Measurements from ENCODE around the gene ALG13.

The ALG13 gene

GRCh38 chrX:111736571-111736970 is 55.6 kb downstream of the ALG13 start (continued):
- TF ChIP-seq, protein P1, sequence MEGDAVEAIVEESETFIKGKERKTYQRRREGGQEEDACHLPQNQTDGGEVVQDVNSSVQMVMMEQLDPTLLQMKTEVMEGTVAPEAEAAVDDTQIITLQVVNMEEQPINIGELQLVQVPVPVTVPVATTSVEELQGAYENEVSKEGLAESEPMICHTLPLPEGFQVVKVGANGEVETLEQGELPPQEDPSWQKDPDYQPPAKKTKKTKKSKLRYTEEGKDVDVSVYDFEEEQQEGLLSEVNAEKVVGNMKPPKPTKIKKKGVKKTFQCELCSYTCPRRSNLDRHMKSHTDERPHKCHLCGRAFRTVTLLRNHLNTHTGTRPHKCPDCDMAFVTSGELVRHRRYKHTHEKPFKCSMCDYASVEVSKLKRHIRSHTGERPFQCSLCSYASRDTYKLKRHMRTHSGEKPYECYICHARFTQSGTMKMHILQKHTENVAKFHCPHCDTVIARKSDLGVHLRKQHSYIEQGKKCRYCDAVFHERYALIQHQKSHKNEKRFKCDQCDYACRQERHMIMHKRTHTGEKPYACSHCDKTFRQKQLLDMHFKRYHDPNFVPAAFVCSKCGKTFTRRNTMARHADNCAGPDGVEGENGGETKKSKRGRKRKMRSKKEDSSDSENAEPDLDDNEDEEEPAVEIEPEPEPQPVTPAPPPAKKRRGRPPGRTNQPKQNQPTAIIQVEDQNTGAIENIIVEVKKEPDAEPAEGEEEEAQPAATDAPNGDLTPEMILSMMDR (tag by site-specific recombination; IDR thresholded peaks at IDR 0.05): no peak
- TF ChIP-seq ZNF2 (tag by site-specific recombination; IDR thresholded peaks at IDR 0.05) (no peak), ZNF121 (tag by site-specific recombination; IDR thresholded peaks at IDR 0.05) (no peak), PRDM10 (tag by site-specific recombination; IDR thresholded peaks at IDR 0.05) (no peak)

DNA sequence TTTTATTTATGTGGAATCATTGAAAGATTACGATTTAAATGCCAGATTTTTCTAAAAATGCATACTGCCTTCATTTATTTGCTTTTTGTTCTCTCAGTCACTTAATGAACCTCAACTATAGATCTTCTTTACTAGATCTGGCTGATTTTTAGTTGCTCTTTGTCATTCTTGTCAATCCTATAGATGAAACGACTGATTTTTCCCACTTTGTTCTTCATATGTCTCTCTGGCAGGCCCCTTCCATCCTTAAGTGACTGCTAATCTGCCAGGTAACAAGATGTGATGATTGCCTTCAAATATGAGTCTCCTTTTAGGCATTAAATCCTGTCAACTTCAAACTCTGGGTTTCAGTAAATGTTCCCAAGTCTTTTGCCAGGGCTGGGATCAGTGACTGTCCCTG is 61.0 kb downstream of the ALG13 start:
- peaks cover 20 to 49% of the 10 kb centered on the region in 2 experiments for H3K36me3 ChIP-seq (ENCODE audit: control insufficient read depth in 2 of 2, insufficient read depth in 1 of 2, low read length in 2 of 2)
- no peaks in the 10 kb centered on the region for H3K4me1 ChIP-seq (ENCODE audit: control insufficient read depth, insufficient read depth, low read length)
- CTCF ChIA-PET: interaction anchor here (1.1 kb wide), 1 partner anchor 23 kb away, joined by 3 read pairs; no protein-coding TSS in a partner anchor
- H3K4me3 ChIP-seq (ENCODE audit: low read depth, low read length): no peak overlapping the region
- POLR2A ChIA-PET: no interaction called here
- no peaks in the 10 kb centered on the region; the same call in 1 of the 2 replicates for H3K9me3 ChIP-seq (ENCODE audit: control insufficient read depth, insufficient read depth, low read depth, low read length)
- no peak overlapping the region for H3K27ac ChIP-seq (ENCODE audit: extremely low read depth, low read depth, low read length)
- no peak for TF ChIP-seq ZNF416 (tag by site-specific recombination; IDR thresholded peaks at IDR 0.05)
- TF ChIP-seq ZNF571 (tag by site-specific recombination; IDR thresholded peaks at IDR 0.05): no peak
- TF ChIP-seq TSHZ1 (tag by site-specific recombination; IDR thresholded peaks at IDR 0.05; ENCODE audit: borderline replicate concordance): no peak
- TF ChIP-seq ZFP69B (tag by site-specific recombination; IDR thresholded peaks at IDR 0.05): no peak
- TF ChIP-seq, protein P2, sequence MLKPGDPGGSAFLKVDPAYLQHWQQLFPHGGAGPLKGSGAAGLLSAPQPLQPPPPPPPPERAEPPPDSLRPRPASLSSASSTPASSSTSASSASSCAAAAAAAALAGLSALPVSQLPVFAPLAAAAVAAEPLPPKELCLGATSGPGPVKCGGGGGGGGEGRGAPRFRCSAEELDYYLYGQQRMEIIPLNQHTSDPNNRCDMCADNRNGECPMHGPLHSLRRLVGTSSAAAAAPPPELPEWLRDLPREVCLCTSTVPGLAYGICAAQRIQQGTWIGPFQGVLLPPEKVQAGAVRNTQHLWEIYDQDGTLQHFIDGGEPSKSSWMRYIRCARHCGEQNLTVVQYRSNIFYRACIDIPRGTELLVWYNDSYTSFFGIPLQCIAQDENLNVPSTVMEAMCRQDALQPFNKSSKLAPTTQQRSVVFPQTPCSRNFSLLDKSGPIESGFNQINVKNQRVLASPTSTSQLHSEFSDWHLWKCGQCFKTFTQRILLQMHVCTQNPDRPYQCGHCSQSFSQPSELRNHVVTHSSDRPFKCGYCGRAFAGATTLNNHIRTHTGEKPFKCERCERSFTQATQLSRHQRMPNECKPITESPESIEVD (tag by site-specific recombination; IDR thresholded peaks at IDR 0.05): no peak
- TF ChIP-seq, protein P3, sequence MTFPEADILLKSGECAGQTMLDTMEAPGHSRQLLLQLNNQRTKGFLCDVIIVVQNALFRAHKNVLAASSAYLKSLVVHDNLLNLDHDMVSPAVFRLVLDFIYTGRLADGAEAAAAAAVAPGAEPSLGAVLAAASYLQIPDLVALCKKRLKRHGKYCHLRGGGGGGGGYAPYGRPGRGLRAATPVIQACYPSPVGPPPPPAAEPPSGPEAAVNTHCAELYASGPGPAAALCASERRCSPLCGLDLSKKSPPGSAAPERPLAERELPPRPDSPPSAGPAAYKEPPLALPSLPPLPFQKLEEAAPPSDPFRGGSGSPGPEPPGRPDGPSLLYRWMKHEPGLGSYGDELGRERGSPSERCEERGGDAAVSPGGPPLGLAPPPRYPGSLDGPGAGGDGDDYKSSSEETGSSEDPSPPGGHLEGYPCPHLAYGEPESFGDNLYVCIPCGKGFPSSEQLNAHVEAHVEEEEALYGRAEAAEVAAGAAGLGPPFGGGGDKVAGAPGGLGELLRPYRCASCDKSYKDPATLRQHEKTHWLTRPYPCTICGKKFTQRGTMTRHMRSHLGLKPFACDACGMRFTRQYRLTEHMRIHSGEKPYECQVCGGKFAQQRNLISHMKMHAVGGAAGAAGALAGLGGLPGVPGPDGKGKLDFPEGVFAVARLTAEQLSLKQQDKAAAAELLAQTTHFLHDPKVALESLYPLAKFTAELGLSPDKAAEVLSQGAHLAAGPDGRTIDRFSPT (tag by site-specific recombination; IDR thresholded peaks at IDR 0.05): no peak
- TF ChIP-seq ZNF324 (tag by site-specific recombination; IDR thresholded peaks at IDR 0.05): no peak
- TF ChIP-seq, protein P4, sequence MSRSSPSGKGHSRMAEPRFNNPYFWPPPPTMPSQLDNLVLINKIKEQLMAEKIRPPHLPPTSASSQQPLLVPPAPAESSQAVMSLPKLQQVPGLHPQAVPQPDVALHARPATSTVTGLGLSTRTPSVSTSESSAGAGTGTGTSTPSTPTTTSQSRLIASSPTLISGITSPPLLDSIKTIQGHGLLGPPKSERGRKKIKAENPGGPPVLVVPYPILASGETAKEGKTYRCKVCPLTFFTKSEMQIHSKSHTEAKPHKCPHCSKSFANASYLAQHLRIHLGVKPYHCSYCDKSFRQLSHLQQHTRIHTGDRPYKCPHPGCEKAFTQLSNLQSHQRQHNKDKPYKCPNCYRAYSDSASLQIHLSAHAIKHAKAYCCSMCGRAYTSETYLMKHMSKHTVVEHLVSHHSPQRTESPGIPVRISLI (tag by site-specific recombination; IDR thresholded peaks at IDR 0.05): no peak
- no peak for TF ChIP-seq ZNF239 (tag by site-specific recombination; IDR thresholded peaks at IDR 0.05)
- TF ChIP-seq ZBTB17 (tag by site-specific recombination; IDR thresholded peaks at IDR 0.05): no peak
- no peak for TF ChIP-seq PRDM10 (tag by site-specific recombination; IDR thresholded peaks at IDR 0.05)
- no peak for TF ChIP-seq MZF1 (tag by site-specific recombination; IDR thresholded peaks at IDR 0.05; ENCODE audit: borderline replicate concordance)
- no peak for TF ChIP-seq YY2 (tag by site-specific recombination; IDR thresholded peaks at IDR 0.05)
- no peak for TF ChIP-seq MEIS1 (CRISPR knock-in tag; IDR thresholded peaks at IDR 0.05; ENCODE audit: borderline replicate concordance)
- no peak for TF ChIP-seq ZXDB (tag by site-specific recombination; IDR thresholded peaks at IDR 0.05)

All from HEK293 (cell line).